UCSD-AML1 (cell line): Measurements from ENCODE around the gene CDKN2AIPNL.
"Not testable (repeated sequence)": the region's sequence is repeated elsewhere in the genome, so short reads cannot be mapped to it uniquely, and the experiment has no call there.

Experiments
- DNase-seq: peaks from one replicate; lab custom pipeline; 2025; ENCODE audit not compliant: unreplicated experiment; lab: John Stamatoyannopoulos, UW

Gene CDKN2AIPNL

DNA sequence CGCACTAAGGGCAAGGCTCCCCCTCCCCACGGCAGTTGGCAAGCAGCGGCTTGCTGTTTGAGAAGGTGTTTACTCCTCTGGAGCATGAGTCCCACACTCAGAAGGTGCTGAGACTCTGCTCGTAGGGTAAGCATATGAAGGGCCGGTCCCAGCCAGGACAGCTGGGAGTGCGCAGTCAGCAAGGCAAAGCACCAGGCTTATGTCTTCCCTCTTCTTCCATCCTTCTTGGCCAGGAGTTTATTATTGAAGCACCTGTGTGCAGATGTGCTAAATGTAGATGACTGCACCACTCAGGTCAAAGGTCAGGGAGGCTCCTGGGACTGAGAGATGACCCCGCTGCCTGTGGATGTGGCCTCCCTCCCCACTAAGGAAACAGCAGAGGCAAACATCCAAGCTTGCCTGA lies 27.0 kb upstream of the CDKN2AIPNL start:
- no peak for DNase-seq

DNA sequence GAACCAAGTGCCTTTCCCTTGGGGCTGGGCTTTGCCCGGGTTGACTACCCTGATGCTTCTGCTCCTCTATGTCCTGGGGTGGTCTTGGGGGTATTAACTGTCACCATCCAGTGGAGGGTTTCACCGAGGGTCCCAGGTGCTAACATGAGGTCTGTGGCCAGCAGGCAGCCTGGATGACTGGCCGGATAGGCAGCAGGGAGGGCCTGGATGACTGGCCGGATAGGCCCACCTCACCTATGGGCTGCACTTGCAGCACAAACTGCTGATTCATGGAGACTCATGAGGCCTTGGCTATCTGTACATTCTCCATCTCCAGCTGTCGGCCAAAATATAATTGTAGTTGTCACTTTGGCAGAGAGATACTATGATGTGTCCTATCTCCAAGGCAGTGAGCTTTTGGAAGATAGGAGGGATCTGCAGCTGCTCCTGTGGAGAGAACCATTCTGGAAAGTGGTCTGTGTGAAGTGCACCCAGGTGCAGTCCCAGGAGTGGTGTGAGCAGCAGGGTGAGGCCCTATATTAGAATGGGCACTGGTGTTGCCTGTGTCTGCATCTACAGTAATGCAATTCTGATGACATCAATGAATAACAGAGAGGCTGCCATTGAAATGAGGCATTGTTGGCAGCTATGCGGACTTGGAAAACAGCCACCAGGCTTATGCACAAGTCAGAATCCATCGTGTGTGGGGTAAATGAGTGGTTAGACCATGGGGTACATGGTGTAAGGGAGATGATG lies 26.3 kb upstream of the CDKN2AIPNL start:
- no peak for DNase-seq

DNA sequence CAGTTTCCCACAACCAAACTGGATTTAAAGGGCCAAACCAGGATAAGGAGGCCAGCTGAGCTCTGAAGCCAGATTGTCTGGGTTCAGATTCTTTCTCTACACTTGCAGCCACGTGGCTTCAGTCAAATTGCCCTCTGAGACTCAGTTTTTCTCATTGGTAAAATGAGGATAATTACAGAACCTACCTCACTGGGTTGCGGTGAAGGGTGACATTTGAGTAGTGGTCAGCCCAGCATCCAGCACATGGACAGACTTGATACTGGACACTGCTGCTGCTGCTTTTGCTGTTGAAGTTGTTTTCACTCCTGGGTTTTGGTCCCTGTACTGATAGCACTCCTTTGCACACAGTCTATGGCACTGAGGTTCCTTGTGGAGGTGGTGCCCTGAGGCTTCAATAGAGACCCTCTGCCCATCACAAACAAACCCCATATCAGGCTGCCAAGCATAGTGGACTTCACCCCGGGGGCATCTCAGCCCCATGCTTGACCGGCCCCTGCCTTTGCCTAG lies 25.7 kb upstream of the CDKN2AIPNL start:
- no peak for DNase-seq

DNA sequence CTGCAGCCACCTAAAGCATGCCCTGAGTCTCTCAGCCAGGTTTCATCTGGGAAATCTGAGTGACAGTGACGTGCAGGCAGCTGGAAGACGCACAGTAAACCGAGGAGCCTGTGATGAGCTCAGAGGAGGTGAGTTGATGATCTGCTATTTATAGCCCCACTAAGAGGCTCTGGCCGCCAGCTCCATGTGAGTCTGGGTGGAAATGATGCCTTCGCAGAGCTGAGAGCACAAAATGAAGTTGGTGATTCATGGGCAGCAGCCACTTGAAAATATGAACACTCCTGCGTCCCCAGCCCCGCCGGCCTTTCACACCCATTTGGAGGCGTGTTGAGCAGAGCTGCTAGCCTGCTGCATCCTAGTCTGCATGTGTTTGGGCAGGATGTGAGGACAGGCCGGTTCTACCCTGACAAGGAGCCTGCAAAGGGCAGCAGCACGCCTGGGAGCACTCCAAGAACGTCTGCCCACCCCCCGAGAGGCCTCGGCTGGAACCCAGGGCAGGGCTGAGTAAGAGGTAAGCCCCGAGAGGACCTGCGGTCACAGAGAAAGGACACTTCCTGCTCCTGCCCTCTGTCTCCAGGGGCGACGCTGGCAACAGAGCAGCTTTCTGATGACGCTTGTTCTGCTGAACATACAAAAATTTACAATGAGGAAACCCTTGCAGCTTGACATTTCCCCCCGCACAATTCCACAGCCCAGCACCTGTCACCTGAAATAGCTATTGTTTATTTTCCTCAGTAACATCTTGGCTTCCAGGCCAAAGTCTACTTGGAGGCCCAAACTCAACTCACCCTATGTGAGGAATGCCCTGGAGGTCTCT lies 25.1 kb upstream of the CDKN2AIPNL start:
- peak; percentile 59 for DNase-seq

DNA sequence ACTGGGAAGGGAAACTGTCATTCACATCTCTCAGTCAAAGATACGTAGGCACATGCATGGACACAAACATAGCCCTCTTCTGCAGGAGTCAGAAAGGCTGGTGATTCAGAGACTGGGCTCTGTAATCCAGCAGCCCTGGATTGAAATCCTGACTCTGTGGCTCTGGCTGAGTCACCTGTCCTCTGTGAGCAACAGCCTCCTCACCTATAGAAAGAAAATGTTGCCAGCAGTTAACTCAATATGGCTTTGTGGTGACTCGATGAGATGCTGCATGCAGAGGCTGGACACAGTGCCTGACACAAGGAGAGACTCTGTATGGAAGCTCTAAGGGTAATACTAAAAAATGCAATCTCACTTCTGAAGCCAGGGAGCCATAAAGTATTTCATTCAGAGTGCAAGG lies 23.9 kb upstream of the CDKN2AIPNL start:
- no peak for DNase-seq

DNA sequence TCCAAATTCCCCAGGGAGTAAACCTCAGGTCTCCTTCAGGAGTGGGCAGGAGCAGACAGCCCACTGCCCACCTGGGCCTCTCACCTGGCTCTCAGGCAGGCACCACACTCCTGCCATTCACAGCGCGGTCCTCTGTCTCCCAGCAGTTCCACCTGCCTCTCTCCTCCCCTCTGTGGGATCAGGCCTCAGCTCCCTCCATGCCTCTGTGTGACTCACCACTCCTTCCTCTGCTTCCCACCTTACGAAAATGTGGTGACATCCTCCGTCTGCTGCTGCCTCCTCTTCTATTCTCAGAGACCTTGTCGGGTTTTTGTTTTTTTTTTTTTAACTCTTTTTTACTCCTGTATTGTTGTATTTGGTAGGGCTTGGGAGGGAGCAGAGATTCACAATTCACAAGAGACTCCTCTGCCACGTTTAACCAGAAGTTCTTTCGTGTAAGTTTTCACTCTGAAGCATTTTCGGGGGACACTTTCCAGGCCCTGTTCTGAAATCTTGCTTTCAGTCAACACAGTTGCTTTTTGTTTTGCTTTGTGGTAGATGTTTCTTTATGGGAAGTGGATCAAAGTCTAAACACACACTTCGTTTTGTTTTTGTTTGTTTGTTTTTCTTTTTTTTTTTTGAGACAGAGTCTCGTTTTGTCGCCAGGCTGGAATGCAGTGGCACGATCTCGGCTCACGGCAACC lies 21.1 kb upstream of the CDKN2AIPNL start:
- no peak for DNase-seq

DNA sequence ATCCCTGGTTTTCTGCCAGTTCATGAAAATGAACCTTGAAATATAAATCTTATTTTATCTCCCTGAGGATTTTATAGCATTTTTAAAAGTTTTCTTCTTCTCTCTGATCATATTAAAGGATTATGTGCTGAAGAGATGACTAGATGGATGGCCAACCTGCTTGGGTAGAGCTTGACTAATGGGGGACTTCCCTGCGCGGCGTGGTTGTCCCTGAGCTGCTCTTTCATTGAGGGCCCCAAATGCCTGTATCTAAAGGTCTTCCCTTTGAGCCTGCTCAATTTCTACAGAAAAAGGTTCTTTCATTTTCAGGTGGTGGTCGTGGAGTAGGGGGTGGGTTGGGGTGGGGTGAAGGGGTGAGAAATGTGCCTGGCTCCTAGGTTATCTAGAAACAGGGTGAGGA lies 20.5 kb upstream of the CDKN2AIPNL start:
- no peak for DNase-seq

DNA sequence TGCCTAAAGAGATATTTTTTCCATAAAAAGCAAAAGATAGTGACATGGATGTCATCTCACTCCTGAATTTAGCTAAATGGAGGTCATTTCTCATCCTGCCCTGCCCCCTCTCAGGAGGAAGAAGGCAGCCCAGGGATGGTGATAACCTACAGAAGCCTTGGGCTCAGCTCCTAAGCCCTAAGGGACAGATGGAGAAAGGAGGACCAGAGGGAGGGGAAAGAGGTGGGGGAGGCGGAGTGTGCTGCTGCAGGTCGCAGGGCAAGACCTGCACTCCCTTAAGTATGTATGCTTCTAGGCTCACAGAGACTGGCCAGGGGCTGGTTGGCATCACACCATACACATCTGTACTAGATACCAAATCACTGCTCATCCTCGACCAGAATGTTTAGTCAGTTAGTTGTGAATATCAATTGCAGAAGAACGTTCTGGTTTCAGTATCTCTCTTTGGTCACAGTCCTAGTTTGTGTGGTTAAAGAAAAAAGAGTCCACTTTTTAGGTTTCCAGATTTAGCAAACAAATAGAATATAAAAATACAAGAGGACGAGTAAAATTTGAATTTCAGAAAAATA lies 18.4 kb upstream of the CDKN2AIPNL start:
- no peak for DNase-seq

DNA sequence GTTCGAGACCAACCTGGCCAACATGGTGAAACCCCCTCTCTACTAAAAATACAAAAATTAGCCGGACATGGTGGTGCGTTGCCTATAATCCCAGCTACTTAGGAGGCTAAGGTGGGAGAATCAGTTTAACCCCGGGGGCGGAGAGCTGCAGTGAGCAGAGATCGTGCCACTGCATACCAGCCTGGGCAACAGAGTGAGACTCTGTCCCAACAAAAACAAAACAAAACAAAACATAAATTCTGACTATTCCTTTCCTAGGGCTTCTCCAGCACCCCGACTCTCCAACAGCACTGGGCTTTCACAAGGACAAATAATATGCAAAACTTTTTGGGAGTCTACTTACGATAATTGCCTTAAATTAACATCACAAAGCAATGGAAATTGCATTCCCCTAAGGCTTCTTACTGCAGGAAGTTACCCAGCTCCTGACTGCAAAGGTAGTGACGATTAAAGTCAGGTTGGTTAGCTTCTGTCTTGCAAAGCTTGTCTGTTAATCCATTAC lies 15.9 kb upstream of the CDKN2AIPNL start:
- DNase-seq: no peak

DNA sequence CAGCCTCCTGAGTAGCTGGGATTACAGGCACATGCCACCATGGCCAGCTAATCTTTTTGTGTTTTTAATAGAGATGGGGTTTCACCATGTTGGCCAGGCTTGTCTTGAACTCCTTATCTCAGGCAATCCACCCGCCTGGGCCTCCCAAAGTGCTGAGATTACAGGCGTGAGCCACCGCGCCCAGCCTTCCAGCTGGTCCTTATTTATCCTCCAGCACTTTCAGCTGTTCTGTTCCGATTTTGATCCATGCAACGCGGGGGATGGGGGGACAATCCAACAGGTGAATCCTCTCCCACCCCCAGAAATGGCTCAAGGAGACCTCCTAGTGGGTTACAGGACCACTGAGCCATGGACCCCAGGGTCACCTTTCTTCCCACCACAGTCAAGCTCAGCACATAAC lies 14.7 kb upstream of the CDKN2AIPNL start:
- DNase-seq: no peak

DNA sequence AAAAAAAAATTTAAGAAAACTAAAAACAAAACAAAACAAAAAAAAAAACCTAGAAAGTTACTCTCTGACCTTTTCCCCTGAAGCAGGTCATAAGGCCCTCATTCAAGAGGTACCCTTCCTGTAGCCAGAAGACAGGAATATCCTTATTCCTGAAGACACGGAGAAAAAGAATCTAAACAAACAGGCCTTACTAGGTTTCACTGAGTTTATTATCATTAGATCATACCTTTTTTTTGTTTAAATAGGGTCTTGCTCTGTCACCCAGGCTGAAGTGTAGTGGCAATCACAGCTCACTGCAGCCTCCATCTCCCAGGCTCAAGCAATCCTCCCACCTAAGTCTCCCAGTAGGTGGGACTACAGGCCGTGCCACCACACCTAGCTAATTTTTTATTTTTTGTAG lies 11.7 kb upstream of the CDKN2AIPNL start:
- no peak for DNase-seq

DNA sequence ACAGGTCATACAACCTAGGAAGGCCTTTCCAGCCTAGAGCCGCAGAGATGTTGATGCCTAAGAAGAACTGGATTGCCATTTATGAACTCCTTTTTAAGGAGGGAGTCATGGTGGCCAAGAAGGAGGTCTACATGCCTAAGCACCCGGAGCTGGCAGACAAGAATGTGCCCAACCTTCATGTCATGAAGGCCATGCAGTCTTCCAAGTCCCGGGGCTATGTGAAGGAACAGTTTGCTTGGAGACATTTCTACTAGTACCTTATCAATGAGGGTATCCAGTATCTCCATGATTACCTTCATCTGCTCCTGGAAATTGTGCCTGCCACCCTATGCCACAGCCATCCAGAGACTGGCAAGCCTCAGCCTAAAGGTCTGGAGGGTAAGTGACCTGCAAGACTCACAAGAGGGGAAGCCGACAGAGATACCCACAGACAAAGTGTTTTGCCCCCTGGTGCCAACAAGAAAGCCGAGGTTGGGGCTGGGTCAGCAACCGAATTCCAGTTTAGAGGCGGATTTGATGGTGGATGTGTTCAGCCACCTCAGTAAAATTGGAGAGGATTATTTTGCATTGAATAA lies 11.2 kb upstream of the CDKN2AIPNL start:
- no peak for DNase-seq

DNA sequence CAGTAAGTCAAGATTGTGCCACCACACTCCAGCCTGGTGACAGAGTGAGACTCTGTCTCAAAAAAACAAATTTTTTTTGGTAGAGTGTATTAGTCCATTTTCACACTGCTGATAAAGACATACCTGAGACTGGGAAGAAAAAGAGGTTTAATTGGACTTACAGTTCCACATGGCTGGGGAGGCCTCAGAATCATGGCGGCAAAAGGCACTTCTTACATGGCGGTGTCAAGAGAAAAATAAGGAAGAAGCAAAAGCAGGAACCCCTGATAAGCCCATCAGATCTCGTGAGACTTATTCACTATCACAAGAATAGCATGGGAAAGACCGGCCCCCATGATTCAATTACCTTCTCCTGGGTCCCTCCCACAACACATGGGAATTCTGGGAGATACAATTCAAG lies 9.4 kb upstream of the CDKN2AIPNL start:
- DNase-seq: not testable (repeated sequence)

DNA sequence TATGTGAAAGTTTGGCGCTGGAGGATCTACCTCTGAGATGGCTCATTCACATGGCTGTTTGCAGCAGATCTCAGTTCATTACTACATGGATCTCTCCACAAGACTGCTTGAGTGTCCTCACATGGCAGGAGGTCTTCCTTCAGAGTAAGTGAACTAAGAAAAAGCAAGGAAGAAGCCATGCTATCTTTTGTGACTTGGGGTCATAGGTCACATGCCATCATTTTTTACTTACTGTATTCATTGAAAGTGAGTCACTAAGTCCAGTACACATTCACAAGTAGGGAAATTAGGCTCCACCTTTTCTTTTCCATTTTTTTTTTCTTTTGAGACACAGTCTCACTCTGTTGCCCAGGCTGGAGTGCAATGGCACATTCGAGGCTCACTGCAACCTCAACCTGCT lies 8.7 kb upstream of the CDKN2AIPNL start:
- no peak for DNase-seq

DNA sequence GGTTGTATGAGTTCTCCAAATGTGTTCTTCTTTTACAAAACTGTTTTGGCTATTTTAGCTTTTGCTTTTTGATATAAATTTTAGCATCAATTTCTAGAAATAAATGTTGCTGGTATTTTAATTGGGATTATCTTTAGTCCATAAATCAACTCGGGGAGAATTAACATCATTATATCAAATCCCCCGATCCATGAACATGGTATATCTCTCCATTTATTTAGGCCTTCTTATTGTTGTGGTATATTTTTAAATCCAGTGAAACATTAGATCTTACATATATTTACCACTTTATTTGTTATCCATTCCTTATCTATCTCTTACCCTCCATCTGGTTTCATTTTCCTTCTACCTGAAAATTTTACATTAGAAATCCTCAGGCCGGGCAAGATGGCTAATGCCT lies 7.3 kb upstream of the CDKN2AIPNL start:
- no peak for DNase-seq

DNA sequence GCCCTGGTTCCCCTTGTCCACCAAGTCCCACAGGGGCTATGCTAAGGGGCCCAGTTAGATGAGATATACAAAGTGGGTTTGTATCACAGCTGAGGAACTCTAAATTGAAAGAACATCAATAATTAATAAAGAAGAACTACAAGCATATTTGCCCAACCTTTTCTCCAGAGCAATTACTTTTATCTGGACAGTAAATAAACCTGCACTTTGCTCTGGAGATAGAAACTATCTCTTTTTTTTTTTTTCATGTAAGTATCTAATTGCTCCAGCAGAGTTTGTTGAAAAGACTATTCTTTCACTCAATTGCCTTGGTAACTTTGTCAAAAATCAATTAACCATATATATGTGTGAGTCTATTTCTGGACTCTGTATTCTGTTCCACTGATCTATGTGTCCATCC lies 6.0 kb upstream of the CDKN2AIPNL start:
- no peak for DNase-seq

DNA sequence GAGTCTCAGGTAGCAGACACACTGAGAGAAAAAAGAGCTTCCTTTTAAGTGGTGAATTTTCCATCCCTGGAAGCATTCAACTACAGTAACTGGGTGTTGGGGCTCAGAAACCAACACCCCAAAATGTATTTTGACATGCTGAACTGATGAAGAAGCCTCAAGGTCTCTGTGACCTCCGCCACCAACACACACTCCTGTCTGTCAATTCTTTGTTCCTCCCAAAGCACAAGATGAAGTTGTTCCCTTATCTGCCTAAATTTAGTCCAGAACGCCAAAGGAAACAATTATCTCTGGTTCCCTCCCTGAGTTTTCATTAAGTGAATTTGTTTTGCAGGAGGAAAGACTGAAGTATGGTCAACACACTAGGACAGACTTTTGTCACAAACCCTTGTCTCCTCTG lies 1.4 kb upstream of the CDKN2AIPNL start:
- DNase-seq: no peak

DNA sequence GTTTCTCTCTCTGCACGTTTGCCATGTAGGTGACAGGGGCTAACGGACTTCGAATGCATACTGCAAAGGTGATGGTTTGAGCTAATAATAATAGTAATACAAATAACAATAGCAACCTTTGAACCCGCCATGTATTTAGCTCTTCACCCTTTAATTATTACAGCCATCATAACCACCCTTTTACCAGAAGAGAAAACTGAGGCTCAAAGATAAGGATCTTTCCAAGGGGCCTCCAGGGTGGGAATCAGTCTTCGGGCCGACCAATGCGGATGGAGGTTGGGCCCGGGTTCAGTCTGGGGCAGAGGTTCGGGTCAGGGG lies 494 bp downstream of the CDKN2AIPNL start:
- DNase-seq: no peak

DNA sequence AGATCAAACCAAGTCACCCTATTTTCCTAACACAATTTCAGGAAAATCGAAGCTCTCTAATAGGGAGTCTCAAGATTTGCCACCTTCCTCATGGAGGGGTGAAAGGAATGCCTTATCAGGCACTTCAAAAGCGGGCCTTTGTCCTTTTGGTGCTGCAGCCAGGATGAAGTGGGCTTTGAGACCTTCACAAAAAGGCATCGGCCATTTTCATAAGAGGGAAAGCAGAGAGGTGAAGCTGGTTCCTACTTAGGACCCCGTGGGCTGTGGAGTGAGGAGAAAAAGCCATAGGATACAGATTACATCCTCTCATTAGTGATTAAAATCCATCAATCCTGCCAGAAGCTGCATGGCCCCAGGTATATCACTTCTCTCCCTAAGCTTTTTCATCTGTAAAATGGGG lies 859 bp downstream of the CDKN2AIPNL start:
- no peak for DNase-seq

DNA sequence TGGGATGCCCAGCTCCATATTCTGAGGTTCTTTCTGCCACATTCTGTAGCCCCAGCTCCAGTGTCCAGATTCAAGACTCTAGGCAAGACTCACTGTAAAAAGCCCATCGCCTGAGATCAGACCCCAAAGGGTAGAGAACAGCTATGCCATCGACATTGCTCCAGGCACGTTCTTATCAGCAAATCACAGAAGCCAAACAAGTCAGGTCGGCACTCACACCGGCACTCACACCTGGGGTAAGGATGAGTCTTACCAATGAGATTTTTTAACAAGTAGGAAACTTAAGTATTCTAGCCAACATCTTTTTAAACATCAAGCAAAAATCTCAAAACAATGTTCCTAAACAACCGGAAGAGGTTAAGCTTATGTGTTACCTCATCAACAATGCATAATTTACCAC lies 2.4 kb downstream of the CDKN2AIPNL start:
- no peak for DNase-seq

DNA sequence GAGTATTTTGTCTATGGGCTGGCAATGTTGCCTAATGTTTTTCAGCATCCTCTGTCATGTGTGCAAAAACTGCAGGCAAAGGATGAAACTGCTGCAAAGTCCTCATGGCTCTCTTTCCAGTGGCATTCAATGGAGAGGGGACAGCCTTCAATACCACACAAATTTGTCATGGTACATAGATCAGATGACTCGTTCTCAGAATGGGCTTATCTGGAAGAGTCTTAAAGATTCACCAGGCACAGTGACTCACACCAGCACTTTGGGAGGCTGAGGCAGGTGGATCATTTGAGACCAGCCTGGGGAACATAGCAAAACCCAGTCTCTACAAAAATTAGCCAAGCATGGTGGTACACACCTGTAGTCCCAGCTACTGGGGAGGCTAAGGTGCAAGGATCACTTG lies 5.3 kb downstream of the CDKN2AIPNL start:
- DNase-seq: no peak
